ENCODE results near the gene PTGES. TPM values are rescaled to one million over a fixed set of nuclear protein-coding genes. Genes with fewer than 3 reads are reported as not detected.

PTGES gene
- total and polyA plus RNA-seq, 4 donors, result 0.13 to 9.1 (median 2.9) TPM

- no peak for ATAC-seq (ENCODE audit: low FRiP score)
- Histone ChIP-seq H3K4me3 (ENCODE audit: low read length in 2 of 2) (no peak overlapping the region), H3K4me1 (ENCODE audit: control insufficient read depth in 1 of 2, insufficient read depth in 2 of 2, low read length in 2 of 2) (no peaks in the 10 kb centered on the region), H3K36me3 (ENCODE audit: control insufficient read depth in 1 of 2, insufficient read depth in 2 of 2, low read length in 1 of 2) (no peaks in the 10 kb centered on the region), H3K9me3 (ENCODE audit: control insufficient read depth, low read length) (no peaks in the 10 kb centered on the region), H3K27ac (ENCODE audit: low read depth in 1 of 2, low read length in 2 of 2) (no peak overlapping the region), H3K27me3 (ENCODE audit: control insufficient read depth in 1 of 2, insufficient read depth in 2 of 2, low read length in 1 of 2) (no peaks in the 10 kb centered on the region)
- WGBS, 2 donors, result 88% methylated on average over 23 of the region's 23 CpGs
- DNase-seq, result no peak
- intact Hi-C loops (cut with DNase I), result no loop called here
These were observed 19.8 kb downstream of the PTGES start for GRCh38 chr9:129732946-129733631.

GRCh38 chr9:129732100-129732499 lies 20.7 kb downstream of the PTGES start:
- no peaks in the 10 kb centered on the region for H3K9me3 ChIP-seq (ENCODE audit: control insufficient read depth, low read length)
- 74 to 80% methylated on average over 10 of the region's 10 CpGs for WGBS, 2 donors
- no peaks in the 10 kb centered on the region for H3K36me3 ChIP-seq (ENCODE audit: control insufficient read depth in 1 of 2, insufficient read depth in 2 of 2, low read length in 1 of 2)
- H3K27me3 ChIP-seq (ENCODE audit: control insufficient read depth in 1 of 2, insufficient read depth in 2 of 2, low read length in 1 of 2), result no peaks in the 10 kb centered on the region
- DNase-seq, result no peak
- intact Hi-C loops (cut with DNase I), result no loop called here
- no peak for ATAC-seq (ENCODE audit: low FRiP score)
- no peak overlapping the region for H3K27ac ChIP-seq (ENCODE audit: low read depth in 1 of 2, low read length in 2 of 2)
- no peaks in the 10 kb centered on the region for H3K4me1 ChIP-seq (ENCODE audit: control insufficient read depth in 1 of 2, insufficient read depth in 2 of 2, low read length in 2 of 2)
- H3K4me3 ChIP-seq (ENCODE audit: low read length in 2 of 2), result no peak overlapping the region

GRCh38 chr9:129731477-129732085 lies 21.3 kb downstream of the PTGES start:
- H3K27me3 ChIP-seq (ENCODE audit: control insufficient read depth in 1 of 2, insufficient read depth in 2 of 2, low read length in 1 of 2), result no peaks in the 10 kb centered on the region
- intact Hi-C loops (cut with DNase I), result no loop called here
- ATAC-seq (ENCODE audit: low FRiP score) (no peak), DNase-seq (no peak)
- 48 to 51% methylated on average over 6 of the region's 6 CpGs for whole genome bisulfite sequencing, 2 donors
- H3K4me1 ChIP-seq (ENCODE audit: control insufficient read depth in 1 of 2, insufficient read depth in 2 of 2, low read length in 2 of 2), result no peaks in the 10 kb centered on the region
- no peak overlapping the region for H3K27ac ChIP-seq (ENCODE audit: low read depth in 1 of 2, low read length in 2 of 2)
- no peaks in the 10 kb centered on the region for H3K36me3 ChIP-seq (ENCODE audit: control insufficient read depth in 1 of 2, insufficient read depth in 2 of 2, low read length in 1 of 2)
- no peaks in the 10 kb centered on the region for H3K9me3 ChIP-seq (ENCODE audit: control insufficient read depth, low read length)
- no peak overlapping the region for H3K4me3 ChIP-seq (ENCODE audit: low read length in 2 of 2)

- ATAC-seq (ENCODE audit: low FRiP score) (no peak), DNase-seq (no peak)
- intact Hi-C loops (cut with DNase I), result loop anchor here (5.0 kb wide), 2 partner anchors 36 to 61 kb away; partner anchors contain the start of gene PRRX2 (in 1 of the 2)
- Histone ChIP-seq H3K27me3 (ENCODE audit: control insufficient read depth in 1 of 2, insufficient read depth in 2 of 2, low read length in 1 of 2) (no peaks in the 10 kb centered on the region), H3K9me3 (ENCODE audit: control insufficient read depth, low read length) (no peaks in the 10 kb centered on the region), H3K4me1 (ENCODE audit: control insufficient read depth in 1 of 2, insufficient read depth in 2 of 2, low read length in 2 of 2) (no peaks in the 10 kb centered on the region), H3K4me3 (ENCODE audit: low read length in 2 of 2) (no peak overlapping the region), H3K36me3 (ENCODE audit: control insufficient read depth in 1 of 2, insufficient read depth in 2 of 2, low read length in 1 of 2) (no peaks in the 10 kb centered on the region), H3K27ac (ENCODE audit: low read depth in 1 of 2, low read length in 2 of 2) (no peak overlapping the region)
- WGBS, 2 donors, result 96 to 97% methylated on average over 7 of the region's 7 CpGs
These were observed 24.1 kb downstream of the PTGES start for GRCh38 chr9:129728744-129729143.

GRCh38 chr9:129726322-129727160 lies 26.3 kb downstream of the PTGES start:
- H3K27ac ChIP-seq (ENCODE audit: low read depth in 1 of 2, low read length in 2 of 2), result peak overlapping the region; percentile 30 to 44
- no peaks in the 10 kb centered on the region for H3K36me3 ChIP-seq (ENCODE audit: control insufficient read depth in 1 of 2, insufficient read depth in 2 of 2, low read length in 1 of 2)
- 4 to 5% methylated on average over 23 of the region's 23 CpGs for WGBS, 2 donors
- H3K4me1 ChIP-seq (ENCODE audit: control insufficient read depth in 1 of 2, insufficient read depth in 2 of 2, low read length in 2 of 2), result no peaks in the 10 kb centered on the region
- ATAC-seq (ENCODE audit: low FRiP score), result peak; percentile 93
- intact Hi-C loops (cut with DNase I), result loop anchor here (5.0 kb wide), 2 partner anchors 34 to 59 kb away; partner anchors contain the start of gene PRRX2 (in 1 of the 2)
- H3K4me3 ChIP-seq (ENCODE audit: low read length in 2 of 2), result no peak overlapping the region
- no peaks in the 10 kb centered on the region for H3K9me3 ChIP-seq (ENCODE audit: control insufficient read depth, low read length)
- H3K27me3 ChIP-seq (ENCODE audit: control insufficient read depth in 1 of 2, insufficient read depth in 2 of 2, low read length in 1 of 2), result no peaks in the 10 kb centered on the region
- DNase-seq, result peak; percentile 86 to 91

- WGBS, 2 donors, result 1 to 4% methylated on average over 10 of the region's 10 CpGs
- Histone ChIP-seq H3K9me3 (ENCODE audit: control insufficient read depth, low read length) (no peaks in the 10 kb centered on the region), H3K4me1 (ENCODE audit: control insufficient read depth in 1 of 2, insufficient read depth in 2 of 2, low read length in 2 of 2) (no peaks in the 10 kb centered on the region), H3K36me3 (ENCODE audit: control insufficient read depth in 1 of 2, insufficient read depth in 2 of 2, low read length in 1 of 2) (no peaks in the 10 kb centered on the region), H3K4me3 (ENCODE audit: low read length in 2 of 2) (no peak overlapping the region), H3K27ac (ENCODE audit: low read depth in 1 of 2, low read length in 2 of 2) (peak overlapping the region; percentile 57 to 61), H3K27me3 (ENCODE audit: control insufficient read depth in 1 of 2, insufficient read depth in 2 of 2, low read length in 1 of 2) (no peaks in the 10 kb centered on the region)
- DNase-seq, result peak in 1 of 2 donors; percentile 62
- intact Hi-C loops (cut with DNase I), result loop anchor here (5.0 kb wide), 2 partner anchors 34 to 59 kb away; partner anchors contain the start of gene PRRX2 (in 1 of the 2)
- peak; percentile 43 for ATAC-seq (ENCODE audit: low FRiP score)
These were observed 27.0 kb downstream of the PTGES start for GRCh38 chr9:129725795-129726251.

GRCh38 chr9:129724456-129725190 lies 28.2 kb downstream of the PTGES start:
- intact Hi-C loops (cut with DNase I), result loop anchor here (5.0 kb wide), 4 partner anchors 32 to 82 kb away; partner anchors contain the start of genes ASB6 (in 1 of the 2) and PRRX2 (in 1 of the 2)

GRCh38 chr9:129722913-129723312 lies 29.9 kb downstream of the PTGES start:
- DNase-seq, result no peak
- Histone ChIP-seq H3K27ac (ENCODE audit: low read depth in 1 of 2, low read length in 2 of 2) (no peak overlapping the region), H3K27me3 (ENCODE audit: control insufficient read depth in 1 of 2, insufficient read depth in 2 of 2, low read length in 1 of 2) (no peaks in the 10 kb centered on the region), H3K4me1 (ENCODE audit: control insufficient read depth in 1 of 2, insufficient read depth in 2 of 2, low read length in 2 of 2) (no peaks in the 10 kb centered on the region), H3K4me3 (ENCODE audit: low read length in 2 of 2) (no peak overlapping the region), H3K36me3 (ENCODE audit: control insufficient read depth in 1 of 2, insufficient read depth in 2 of 2, low read length in 1 of 2) (no peaks in the 10 kb centered on the region), H3K9me3 (ENCODE audit: control insufficient read depth, low read length) (no peaks in the 10 kb centered on the region)
- no peak for ATAC-seq (ENCODE audit: low FRiP score)
- intact Hi-C loops (cut with DNase I), result loop anchor here (5.0 kb wide), 2 partner anchors 76 to 81 kb away; partner anchors contain the start of gene ASB6 (in 1 of the 2)
- 80 to 81% methylated on average over 5 of the region's 5 CpGs for whole genome bisulfite sequencing, 2 donors

More at GRCh38 chr9:129724456-129725190, 28.2 kb downstream of the PTGES start:
- Histone ChIP-seq H3K27ac (ENCODE audit: low read depth in 1 of 2, low read length in 2 of 2) (peak overlapping the region; percentile 58 to 84), H3K9me3 (ENCODE audit: control insufficient read depth, low read length) (no peaks in the 10 kb centered on the region), H3K27me3 (ENCODE audit: control insufficient read depth in 1 of 2, insufficient read depth in 2 of 2, low read length in 1 of 2) (no peaks in the 10 kb centered on the region), H3K36me3 (ENCODE audit: control insufficient read depth in 1 of 2, insufficient read depth in 2 of 2, low read length in 1 of 2) (no peaks in the 10 kb centered on the region), H3K4me3 (ENCODE audit: low read length in 2 of 2) (no peak overlapping the region), H3K4me1 (ENCODE audit: control insufficient read depth in 1 of 2, insufficient read depth in 2 of 2, low read length in 2 of 2) (no peaks in the 10 kb centered on the region)
- ATAC-seq (ENCODE audit: low FRiP score) (no peak), DNase-seq (peak in 1 of 2 donors; percentile 59)
- 18 to 22% methylated on average over 16 of the region's 16 CpGs for WGBS, 2 donors
